ENCODE measurements around the gene APLF.

The APLF gene

DNA sequence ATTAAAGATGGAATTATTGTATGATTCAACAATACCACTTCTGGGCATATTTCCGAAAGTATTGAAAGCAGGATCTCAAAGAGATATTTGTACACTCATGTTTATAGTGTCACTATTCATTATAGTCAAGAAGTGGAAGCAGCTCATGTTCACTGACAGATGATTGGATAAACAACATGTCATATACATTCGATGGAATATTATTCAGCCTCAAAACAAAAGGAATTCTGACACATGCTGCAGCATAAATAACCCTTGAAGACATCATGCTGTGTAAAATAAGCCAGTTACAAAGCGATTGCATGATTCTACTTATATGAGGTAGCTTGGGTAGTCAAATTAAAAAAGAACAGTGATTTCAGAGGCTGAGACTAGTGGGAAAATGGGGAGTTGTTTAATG is 136.7 kb downstream of the APLF start:
- DNase-seq (ENCODE audit: low read depth, low spot score): no peak
- H3K4me3 ChIP-seq (ENCODE audit: low read length): no peak overlapping the region

DNA sequence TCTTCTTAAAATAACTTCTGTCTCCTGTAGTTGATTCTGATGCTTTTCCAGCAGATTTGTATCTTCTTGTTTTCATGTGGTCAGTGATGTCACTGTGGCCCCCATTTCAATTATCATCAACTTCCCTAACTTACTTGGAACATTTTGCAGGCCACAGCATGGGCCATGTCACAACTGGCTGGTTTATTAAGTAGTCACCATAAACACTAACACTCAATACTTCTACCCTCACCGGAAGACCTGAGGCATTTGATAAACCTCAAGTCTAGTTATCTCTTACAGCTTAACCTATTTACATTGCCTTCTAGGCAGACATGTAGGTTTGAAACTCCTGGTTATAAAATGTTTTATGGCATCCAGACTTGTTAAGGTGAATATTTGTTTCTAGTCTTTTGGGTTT is 138.6 kb downstream of the APLF start:
- no peak for DNase-seq (ENCODE audit: low read depth, low spot score)
- H3K4me3 ChIP-seq (ENCODE audit: low read length): no peak overlapping the region

DNA sequence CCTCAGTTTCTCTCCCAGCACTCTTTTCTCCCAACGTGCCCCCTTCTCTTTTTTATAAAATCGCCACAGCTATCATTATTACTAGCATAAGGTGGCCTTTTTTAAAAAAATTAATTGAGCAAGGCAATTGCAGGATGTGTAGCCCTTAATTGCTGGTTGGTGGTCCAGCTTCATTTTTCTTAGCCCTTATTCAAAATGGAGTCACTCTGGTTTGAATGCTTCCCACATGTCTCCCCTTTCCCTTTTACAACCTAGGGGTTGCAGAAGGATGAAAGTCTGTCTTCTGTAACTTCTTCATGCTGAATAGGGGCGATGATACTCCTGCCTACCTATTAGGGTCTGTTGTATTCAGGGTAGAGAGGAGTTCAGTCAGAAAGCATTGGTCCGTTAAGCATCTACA is 139.4 kb downstream of the APLF start:
- DNase-seq (ENCODE audit: low read depth, low spot score): no peak
- no peak overlapping the region for H3K4me3 ChIP-seq (ENCODE audit: low read length)

DNA sequence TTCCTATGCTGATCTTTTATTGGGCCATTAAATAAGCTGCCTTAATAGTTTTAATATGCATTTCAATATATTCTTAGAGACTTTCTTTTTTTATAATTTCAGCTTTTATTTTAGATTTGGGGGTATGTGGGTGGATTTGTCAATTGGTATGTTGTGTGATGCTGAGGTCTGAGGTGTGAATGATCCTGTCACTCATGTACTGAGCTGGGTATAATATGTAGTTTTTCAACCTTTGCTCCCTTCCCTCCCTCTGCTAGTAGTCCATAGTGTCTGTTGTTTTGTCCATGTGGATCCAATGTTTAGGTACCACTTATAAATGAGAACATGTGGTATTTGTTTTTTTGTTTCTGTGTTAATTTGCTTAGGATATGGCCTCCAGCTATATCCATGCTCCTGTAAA is 140.5 kb downstream of the APLF start:
- H3K4me3 ChIP-seq (ENCODE audit: low read length): no peak overlapping the region
- DNase-seq (ENCODE audit: low read depth, low spot score): no peak

DNA sequence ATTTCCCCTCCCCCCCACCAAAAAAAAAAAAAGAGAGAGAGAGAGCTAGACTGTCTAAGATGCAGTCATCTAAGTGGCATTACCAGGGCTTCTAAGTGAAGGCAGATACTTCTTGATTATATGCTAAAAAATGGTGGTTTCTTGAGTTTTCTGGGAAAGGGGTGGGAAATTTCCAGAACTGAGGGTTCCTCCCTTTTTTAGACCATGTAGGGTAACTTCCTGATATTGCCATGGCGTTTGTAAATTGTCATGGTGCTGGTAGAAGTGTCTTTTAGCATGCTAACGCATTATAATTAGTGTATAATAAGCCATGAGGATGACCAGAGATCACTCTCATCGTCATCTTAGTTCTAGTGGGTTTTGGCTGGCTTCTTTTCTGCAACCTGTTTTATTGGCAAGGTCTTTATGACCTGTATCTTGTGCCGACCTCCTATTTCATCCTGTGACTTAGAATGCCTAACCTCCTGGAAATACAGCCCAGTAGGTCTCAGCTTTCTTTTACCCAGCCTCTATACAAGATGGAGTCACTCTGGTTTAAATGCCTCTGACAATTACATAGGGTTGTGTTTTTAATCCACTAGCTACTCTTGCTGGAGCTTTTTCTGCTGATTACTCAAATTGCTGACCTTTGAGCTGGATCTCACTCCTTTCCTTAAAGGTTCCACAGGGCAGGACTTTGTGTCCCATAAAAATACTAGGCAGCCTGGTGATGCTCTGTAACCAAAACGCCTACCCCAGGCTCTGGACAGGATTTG is 145.6 kb downstream of the APLF start:
- no peak overlapping the region for H3K4me3 ChIP-seq (ENCODE audit: low read length)
- DNase-seq (ENCODE audit: low read depth, low spot score): no peak

DNA sequence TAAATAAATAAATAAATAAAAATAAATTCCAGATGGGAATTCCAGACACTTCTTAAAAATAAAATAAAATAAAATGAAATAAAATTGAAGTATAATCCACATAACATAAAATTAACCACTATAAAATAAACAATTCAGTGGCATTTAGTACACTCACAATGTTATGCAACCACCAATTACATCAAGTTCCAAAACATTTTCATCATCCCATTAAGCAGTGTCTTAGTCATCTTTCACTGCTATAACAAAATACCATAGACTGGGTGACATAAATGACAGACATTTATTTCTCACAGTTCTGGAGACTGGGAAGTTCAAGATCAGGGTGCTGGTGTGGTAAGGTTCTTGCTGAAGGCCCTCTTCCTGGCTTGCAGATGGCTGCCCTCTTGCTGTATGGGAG is 153.4 kb downstream of the APLF start:
- H3K4me3 ChIP-seq (ENCODE audit: low read length): no peak overlapping the region
- no peak for DNase-seq (ENCODE audit: low read depth, low spot score)

DNA sequence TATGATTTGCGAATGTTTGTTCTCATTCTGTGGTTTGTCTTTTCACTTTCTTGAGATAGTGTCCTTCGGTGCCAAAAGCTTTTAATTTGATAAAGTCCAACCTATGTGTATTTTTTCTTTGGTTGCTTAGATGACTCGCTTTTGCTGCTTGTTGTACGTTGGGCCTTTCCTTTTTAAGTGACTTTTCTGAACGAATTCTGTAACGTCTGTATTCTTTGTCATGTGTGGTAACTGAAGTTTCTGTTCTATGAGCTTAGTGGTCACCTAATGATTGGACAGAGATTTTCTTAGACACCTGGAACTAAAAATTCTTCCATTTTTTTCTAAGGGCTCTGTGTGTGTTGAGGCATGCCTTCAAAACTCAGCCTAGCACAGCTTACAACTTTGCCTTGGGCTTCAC is 156.4 kb downstream of the APLF start:
- no peak overlapping the region for H3K4me3 ChIP-seq (ENCODE audit: low read length)
- no peak for DNase-seq (ENCODE audit: low read depth, low spot score)

DNA sequence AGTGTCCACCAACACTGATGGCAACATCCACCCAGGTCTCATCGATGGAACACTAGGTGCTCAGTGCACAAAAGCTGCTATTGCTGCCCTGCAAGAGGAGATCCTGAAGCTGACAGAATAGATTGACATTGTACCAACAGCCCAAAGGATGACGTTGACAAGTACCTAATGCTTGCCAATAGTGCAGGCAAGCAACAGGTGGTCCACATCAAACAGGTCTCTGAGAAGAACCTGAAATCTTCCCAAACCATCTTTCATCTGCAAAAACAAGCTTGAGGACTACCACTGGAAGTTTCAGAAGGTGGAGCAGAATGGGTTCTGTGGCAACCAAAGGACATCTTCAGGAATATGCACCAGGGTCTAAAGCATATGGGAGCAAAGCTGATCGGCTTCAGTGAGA is 160.2 kb downstream of the APLF start:
- DNase-seq (ENCODE audit: low read depth, low spot score): no peak
- no peak overlapping the region for H3K4me3 ChIP-seq (ENCODE audit: low read length)
